C4-2B (cell line): ENCODE results near the gene TUBB4B.

ENCODE experiments used
- H3K27ac ChIP-seq: fragments of 450-650 bp; 2 replicates; pipeline ENCODE4 v1.5.1; 2017
- CTCF ChIP-seq: fragments of 450-650 bp; conservative IDR thresholded peaks from 2 replicates; pipeline ENCODE4 v1.5.1; 2017; ENCODE audit warnings: mild to moderate bottlenecking
- ZFX ChIP-seq: fragments of 450-650 bp; IDR thresholded peaks from 2 replicates; pipeline ENCODE4 v1.6.1; 2017

The TUBB4B gene

GRCh38 chr9:137263506-137263905 is 22.4 kb downstream of the TUBB4B start:
- TF ChIP-seq ZFX (no peak), CTCF (no peak)

DNA sequence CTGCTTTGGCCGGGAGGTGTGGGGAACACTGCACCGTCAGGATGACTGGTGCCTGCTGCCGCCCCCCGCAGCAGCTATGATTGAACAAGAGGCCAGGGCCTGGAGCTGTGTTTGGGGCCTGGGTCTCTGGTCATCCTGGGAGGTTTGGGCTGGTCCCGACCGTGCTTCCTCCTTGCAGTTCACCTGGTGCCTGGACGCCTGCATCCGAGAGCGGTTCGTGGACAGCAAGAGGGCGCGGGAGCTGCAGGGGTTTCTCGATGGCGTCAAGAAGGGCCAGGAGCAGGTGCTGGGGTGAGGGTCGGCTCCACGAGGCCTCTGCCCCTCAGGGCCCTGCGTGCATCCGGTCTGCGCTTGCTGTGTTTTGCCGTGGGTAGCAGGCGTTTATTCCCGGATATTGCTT is 23.0 kb downstream of the TUBB4B start:
- TF ChIP-seq ZFX (no peak), CTCF (no peak)
- H3K27ac ChIP-seq: no peak overlapping the region

More at GRCh38 chr9:137263506-137263905, 22.4 kb downstream of the TUBB4B start:
- H3K27ac ChIP-seq: no peak overlapping the region; the same call in 1 of the 2 replicates

DNA sequence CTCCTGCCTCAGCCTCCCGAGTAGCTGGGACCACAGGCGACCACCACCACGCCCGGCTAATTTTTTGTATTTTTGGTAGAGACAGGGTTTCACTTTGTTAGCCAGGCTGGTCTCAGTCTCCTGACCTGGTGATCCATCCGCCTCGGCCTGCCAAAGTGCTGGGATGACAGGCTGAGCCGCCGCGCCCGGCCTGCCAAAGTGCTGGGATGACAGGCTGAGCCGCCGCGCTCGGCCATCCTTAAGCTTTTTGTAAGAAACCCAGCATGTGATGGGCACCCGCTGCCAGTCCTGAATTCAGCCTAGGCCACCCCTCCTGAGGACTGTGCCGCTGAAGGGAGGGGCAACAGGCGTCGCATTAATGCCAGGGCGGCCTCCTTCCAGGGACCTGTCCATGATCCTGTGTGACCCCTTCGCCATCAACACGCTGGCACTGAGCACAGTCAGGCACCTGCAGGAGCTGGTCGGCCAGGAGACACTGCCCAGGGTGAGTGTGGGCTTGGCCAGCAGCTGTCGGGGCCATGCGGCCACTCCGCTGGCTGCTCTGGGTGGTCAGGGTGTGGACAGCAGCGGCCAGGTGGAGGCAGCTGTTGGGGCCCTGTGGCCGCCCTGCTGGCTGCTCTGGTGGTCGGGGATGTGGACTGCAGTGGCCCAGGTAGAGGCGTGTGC is 24.5 kb downstream of the TUBB4B start:
- TF ChIP-seq CTCF: no peak
- TF ChIP-seq ZFX: no peak
- H3K27ac ChIP-seq: peak overlapping the region; percentile 9

DNA sequence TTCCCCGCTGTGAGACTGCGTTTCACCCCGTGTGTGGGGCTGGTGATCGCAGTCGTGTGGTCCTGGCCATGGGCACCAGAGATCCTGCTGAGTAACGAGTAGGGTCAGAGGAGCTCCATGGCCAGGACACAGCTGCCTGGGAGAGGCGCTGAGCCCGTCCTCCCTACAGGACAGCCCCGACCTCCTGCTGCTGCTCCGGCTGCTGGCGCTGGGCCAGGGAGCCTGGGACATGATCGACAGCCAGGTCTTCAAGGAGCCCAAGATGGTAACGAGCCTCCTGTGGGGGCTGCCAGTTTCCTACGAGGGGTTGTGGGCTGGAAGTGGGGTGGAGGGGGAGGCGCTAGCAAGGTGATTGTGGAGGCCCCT is 25.1 kb downstream of the TUBB4B start:
- TF ChIP-seq CTCF (no peak), ZFX (no peak)
- peak overlapping the region; percentile 9 for H3K27ac ChIP-seq

GRCh38 chr9:137266585-137267453 is 25.7 kb downstream of the TUBB4B start:
- TF ChIP-seq ZFX (no peak), CTCF (no peak)
- peak overlapping the region; percentile 99 for H3K27ac ChIP-seq

DNA sequence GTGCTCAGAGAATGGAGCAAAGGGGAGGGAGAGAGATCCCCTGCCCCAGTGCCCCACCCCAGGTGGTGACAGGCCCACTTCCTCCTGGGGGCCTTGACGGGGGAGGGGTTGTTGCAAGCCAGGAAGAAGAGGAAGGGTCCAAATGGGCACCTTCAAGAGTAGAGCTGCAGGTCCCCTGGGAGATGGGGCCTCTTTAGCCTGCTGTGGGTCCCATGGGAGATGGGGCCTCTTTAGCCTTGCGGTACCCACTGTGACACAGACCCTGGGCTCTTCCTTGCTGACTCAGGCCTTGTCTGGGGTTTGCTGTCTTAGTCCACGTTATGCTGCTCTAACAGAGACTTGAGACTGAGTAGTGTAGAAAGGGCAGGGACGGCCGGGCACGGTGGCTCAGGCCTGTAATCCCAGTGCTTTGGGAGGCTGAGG is 26.9 kb downstream of the TUBB4B start:
- peak overlapping the region; percentile 99 for H3K27ac ChIP-seq
- no peak for TF ChIP-seq ZFX
- TF ChIP-seq CTCF: no peak

DNA sequence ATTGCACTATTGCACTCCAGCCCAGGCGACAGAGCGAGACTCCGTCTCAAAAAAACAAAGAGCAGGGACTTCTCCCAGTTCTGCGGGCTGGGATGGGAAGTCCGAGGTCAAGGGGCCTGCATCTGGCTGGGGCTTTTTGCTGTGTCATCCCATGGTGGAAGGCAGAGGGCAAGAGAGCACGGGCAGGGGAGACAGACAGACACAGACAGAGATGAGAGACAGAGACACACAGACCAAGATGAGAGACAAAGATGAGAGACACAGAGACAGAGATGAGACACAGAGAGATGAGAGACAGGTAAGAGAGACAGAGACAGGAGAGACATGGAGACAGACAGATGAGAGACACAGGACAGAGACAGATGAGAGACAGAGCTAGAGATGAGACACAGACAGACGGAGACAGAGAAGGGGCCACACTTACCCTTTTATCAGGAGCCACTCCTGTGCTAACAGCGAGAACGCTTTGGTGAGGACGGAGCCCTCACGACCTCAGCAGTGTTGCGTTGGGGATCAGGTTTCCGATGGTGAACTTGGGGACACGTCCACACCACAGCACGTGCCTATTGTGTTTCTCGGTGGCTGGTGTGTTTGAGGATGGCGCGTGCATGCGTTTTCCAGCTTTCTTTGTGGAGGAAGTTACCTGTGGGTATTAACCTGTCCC is 27.6 kb downstream of the TUBB4B start:
- peak overlapping the region; percentile 99 for H3K27ac ChIP-seq
- TF ChIP-seq ZFX: no peak
- TF ChIP-seq CTCF: no peak
